AG08395 (cell line): ENCODE data around the gene OS9.
"Not testable (repeated sequence)": the region's sequence is repeated elsewhere in the genome, so short reads cannot be mapped to it uniquely, and the experiment has no call there.

Source experiments
- DNase-seq: peaks from one replicate; pipeline ENCODE4 v3.0.0; 2012; ENCODE audit warnings: mixed read lengths, low spot score

The OS9 gene

DNA sequence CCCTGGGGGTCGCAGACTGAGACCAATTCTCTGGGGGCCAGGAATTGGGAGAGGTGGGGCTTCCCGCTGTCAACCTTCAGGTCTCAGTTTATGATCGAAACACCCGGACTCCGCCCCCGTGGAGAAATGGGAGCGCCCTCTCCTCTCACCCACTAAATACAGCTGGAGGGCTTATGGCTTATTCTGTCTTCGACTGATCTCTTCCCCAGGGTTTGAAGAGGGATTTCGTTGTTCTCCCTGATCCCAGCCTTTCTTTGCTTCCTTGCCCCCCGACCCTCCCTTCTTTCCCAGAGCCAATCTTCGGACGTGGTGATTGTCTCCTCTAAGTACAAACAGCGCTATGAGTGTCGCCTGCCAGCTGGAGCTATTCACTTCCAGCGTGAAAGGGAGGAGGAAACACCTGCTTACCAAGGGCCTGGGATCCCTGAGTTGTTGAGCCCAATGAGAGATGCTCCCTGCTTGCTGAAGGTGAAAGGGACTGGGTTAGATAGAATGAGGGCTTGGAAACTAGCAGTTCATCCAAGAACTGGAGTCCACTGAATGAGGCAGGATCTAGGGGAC is 607 bp downstream of the OS9 start:
- DNase-seq = no peak

DNA sequence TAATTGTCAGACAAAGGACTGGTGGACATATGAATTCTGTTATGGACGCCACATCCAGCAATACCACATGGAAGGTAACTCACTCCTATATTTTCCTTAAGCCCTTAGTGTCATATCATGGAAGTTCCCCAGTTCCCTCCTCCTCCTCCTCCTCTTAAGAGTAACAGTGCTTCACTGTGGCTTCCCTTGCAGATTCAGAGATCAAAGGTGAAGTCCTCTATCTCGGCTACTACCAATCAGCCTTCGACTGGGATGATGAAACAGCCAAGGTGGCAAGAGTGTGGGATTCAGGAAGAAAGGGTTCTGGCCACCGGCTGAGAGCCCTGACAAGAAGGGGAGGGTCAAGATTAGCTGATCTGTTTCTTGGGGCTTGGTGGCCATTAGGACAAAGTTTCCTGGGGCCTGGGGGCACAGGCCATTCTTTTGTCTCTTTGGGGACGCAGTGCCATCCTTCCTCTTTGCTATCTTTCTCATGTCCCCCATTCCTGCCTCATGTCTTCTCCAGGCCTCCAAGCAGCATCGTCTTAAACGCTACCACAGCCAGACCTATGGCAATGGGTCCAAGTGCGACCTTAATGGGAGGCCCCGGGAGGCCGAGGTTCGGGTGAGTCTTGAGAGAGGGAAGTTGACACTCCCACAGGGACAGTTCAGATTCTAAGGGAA is 2.0 kb downstream of the OS9 start:
- no peak for DNase-seq

DNA sequence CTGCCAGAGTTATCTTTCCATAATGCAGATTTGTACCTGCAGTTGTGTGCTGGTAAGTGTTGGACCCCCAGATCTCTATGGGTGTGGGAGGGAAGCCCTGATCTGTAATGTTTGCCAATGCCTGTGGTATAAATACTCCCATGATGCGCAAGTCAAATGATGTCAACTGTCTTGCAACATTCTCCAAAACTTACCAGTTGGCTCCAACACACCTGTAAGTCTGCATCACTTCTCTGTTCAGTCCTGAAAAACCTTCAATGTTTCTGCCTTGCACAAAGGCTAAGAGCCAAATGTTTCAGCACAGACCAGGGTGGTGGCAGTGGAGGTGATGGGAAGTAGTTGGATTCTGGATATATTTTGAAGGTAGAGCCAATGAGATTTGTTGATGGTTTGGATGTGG is 3.1 kb downstream of the OS9 start:
- DNase-seq = no peak

DNA sequence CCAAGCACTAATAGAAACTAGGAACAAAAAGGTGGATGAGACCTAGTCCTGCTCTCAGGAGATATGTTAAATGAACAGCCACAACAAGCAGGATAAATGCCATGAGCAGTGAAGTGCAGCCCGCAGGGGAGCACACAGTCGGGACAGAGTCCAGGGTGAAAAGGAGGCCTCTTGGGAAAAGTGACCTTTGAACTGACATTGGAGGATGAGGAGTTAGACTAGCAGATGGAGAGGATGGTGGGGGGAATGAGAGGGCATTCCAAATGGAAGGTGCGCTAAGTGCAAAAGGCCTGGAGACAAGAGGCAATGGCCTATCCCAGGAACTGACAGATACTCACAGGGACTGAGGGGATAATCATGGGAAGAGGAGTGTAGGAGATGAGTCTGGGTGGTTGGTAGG is 4.5 kb downstream of the OS9 start:
- DNase-seq = no peak

DNA sequence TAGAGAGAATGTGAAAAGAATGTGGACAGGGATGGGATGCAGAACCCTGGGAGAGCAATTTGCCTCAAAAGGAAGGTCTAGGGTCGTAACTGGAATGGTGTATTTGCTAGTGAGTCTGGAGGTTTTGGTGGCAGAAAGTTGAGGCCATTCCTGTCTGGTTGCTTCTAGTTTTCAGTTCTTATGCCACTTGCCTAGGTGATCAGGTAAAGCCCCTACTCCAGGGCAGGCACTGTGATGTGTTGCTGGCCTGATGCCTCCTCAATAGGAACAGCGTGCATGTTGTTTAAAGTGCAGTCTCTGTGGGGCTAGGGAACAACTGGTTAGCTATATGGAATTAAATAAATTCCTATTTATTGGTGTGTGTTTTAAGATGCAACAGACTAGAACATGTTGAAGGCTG is 6.4 kb downstream of the OS9 start:
- no peak for DNase-seq

DNA sequence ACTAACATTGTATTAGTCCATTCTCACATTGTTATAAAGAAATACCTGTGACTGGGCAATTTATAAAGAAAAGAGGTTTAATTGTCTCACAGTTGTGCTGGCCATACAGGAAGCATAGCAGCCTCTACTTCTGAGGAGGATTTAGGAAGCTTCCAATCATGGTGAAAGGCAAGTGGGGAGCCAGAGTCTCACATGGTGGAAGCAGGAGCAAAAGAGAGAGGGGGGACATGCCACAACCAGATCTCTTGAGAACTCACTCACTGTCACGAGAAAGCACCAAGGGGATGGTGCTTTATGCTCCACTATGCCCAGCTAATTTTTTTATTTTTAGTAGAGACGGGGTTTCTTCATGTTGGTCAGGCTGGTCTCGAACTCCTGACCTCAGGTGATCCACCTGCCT is 13.3 kb downstream of the OS9 start:
- no peak for DNase-seq

DNA sequence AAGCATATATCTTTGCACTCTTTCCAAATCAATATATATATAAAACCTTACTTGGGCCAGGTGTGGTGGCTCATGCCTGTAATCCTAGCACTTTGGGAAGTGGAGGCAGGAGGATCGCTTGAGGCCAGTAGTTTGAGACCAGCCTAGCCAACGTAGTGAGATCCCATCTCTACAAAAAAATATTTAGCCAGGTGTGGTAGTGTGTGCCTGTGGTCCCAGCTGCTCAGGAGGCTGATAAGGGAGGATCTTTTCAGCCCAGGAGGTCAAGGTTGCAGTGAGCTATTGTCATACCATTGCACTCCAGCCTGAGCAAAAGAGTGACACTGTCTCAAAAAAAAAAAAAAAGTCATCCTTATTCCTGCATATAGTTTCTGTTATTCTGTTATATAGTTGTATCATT is 14.4 kb downstream of the OS9 start:
- DNase-seq = no peak

DNA sequence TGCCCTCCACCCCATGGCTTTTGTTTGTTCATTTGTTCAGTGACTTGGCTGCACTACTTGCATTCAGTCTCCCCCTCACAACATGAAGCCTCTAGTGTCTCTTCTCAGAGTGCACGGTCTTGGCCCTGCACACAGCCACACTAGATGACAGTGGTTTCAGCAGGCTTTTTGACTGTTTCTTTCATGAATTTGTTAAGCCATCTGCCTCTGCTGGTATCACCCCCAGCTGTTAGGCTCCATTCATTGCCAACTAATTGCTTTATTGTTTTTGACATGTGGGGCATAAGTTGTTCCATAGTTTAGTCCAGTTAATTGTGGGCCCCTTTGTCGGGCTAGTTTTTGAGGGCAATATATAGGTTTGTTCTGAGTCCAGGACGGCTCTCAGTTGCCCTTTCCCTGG is 18.8 kb downstream of the OS9 start:
- no peak for DNase-seq

DNA sequence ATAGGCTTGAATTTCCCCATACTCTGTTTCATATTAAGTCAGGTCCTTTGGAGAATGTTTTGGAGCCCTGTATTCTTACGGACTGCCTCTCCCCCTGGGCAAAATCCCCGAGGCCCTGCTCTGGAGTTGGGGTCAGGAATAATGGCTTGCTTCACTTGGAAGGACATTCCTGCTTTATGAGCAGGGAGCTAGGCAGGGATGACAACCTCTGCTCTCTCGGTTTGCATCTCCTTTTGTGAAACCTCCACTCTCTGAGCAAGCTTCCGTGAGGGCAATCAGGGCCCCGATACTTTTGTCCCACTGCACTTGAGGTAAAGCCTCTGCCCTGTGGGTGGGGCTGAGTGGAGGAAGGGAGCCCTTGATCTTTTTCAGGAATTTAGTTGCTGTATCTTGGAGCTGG is 19.3 kb downstream of the OS9 start:
- DNase-seq = no peak

DNA sequence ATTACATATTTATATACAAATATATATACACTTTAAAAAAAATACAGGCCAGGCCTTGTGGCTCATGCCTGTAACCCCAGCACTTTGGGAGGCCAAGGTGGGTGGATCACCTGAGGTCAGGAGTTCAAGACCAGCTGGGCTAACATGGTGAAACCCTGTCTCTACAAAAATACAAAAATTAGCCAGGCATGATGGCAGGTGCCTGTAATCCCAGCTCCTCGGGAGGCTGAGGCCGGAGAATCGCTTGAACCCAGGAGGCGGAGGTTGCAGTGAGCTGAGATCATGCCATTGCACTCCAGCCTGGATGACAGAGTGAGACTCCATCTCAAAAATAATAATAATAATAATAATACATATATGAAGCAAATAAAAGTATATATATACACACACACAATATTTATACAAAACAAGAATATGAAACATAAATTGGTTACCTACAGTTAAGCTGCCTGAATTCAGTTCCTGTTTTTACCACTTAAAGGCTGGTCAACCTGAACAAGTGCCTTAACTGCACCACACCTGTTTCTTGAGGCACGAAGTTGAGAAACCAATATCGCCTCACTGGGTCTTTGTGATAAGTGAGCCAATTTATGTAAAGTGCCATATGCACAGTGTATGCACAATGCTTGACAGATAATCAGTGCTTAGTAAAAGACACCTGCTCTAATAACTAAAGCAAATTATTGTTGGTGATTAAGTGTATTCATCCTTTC is 21.3 kb downstream of the OS9 start:
- DNase-seq = not testable (repeated sequence)

DNA sequence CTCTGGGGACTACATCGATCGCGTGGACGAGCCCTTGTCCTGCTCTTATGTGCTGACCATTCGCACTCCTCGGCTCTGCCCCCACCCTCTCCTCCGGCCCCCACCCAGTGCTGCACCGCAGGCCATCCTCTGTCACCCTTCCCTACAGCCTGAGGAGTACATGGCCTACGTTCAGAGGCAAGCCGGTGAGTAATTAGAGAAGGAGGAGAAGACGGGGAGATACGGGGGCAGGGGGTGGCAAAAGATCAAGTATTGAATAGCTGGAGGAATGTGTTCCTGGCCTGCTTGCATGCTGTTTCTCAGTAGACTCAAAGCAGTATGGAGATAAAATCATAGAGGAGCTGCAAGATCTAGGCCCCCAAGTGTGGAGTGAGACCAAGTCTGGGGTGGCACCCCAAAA is 21.9 kb downstream of the OS9 start:
- DNase-seq = no peak

DNA sequence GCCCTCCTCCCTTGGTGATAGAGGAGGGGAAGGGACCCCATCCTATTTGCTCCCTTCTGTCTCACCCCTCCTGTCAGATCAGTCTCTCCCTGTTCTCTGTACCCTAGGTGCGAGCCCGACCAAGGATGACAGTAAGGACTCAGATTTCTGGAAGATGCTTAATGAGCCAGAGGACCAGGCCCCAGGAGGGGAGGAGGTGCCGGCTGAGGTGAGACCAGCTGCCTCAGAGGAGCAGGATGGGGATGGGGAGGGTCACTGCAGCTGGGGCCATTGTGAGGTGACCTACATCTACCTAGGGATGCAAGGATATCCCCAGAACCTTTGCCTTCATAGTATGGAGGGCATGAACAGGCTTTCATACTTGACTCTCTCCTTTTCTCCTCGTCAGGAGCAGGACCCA is 22.4 kb downstream of the OS9 start:
- no peak for DNase-seq

DNA sequence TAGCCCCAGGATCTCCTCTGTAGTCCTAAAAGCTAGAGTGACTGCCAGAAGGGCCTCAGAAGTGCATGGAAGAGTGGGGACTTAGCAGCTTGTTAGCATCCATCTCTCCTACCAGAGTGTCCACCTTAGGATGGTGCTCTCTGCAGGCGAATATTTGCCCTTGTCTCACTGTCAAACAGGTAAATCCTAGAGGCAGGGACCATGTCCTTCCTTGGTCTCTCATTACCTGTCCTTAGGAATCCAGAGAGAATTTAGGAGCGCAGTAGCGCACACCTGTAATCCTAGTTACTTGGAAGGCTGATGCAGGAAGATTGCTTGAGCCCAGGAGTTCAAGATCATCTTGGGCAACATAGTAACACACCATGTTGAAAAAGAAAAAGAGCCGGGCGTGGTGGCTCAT is 23.2 kb downstream of the OS9 start:
- no peak for DNase-seq

DNA sequence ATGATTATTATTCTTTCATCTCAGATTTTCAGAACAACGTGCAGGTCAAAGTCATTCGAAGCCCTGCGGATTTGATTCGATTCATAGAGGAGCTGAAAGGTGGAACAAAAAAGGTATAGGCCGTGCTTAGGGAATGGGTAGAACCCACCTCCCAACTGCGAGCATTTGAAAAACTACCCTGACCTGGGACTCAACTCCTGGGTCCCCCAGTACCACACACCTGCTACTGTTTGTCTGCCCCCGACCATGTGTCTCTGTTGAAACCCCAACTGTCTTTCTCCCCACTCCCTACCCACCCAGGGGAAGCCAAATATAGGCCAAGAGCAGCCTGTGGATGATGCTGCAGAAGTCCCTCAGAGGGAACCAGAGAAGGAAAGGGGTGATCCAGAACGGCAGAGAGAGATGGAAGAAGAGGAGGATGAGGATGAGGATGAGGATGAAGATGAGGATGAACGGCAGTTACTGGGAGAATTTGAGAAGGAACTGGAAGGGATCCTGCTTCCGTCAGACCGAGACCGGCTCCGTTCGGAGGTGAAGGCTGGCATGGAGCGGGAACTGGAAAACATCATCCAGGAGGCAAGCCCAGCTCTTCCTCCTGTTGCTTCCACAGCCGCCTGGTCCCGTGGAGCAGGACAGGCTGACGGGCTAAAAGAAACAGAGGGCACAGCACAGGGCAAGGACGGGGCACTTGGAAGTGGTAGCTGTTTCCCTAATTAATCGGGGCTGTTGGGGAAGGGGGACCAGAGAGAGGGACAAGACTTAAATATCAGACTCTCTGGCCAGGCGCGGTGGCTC is 24.1 kb downstream of the OS9 start:
- no peak for DNase-seq

DNA sequence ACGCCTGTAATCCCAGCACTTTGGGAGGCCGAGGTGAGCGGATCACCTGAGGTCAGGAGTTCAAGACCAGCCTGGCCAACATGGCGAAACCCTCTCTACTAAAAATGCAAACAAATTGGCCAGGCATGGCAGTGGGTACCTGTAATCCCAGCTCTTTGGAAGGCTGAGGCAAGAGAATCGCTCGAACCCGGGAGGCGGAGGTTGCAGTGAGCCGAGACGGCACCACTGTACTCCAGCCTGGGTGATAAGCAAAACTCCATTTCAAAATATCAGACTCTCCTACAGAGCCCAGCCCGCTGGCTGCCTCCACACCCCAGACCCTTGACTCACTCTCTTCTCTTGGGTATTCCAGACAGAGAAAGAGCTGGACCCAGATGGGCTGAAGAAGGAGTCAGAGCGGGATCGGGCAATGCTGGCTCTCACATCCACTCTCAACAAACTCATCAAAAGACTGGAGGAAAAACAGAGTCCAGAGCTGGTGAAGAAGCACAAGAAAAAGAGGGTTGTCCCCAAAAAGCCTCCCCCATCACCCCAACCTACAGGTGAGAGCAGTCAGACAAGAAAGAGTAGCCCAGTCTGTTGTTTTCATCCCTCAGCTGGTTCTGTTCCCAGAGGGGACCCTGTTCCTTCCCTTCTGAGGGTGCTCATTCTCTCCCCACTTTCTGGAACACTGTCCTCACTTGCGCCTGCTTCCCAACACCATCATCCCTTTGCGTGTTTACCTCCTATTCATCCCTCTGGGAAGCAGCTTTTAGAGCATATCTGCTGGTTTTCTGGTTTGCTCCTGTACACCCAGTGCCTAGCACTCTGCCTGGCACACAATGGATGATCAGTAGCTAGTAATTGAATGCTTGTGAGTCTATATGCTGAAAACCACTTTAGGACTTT is 25.0 kb downstream of the OS9 start:
- DNase-seq = no peak

DNA sequence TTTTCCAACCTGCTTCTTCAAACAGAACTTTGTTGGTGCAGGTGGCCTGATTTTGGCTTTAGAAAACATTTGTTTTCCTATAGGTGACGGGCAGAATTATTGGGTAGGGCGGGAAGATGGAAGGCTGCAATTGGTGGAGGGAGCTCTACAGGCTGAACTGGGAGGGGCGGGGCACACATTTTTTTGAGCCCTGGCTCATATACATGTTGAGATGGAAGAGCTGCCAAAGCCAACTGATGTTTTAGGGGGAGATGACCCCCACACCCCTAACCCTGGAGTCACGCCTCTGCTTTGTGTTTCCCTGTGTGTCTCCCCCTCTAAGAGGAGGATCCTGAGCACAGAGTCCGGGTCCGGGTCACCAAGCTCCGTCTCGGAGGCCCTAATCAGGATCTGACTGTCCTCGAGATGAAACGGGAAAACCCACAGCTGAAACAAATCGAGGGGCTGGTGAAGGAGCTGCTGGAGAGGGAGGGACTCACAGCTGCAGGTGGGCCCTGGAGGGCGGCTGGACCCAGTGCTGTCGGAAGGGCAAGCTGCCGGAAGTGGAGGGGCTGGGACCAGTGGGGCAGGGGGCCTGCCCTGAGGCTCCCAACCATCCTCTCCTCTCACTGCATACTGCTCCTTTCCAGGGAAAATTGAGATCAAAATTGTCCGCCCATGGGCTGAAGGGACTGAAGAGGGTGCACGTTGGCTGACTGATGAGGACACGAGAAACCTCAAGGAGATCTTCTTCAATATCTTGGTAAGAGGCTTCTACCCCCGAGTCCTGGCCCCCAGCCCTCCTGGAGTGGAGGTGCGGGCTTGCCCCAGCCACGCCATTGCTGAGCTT is 26.1 kb downstream of the OS9 start:
- no peak for DNase-seq

DNA sequence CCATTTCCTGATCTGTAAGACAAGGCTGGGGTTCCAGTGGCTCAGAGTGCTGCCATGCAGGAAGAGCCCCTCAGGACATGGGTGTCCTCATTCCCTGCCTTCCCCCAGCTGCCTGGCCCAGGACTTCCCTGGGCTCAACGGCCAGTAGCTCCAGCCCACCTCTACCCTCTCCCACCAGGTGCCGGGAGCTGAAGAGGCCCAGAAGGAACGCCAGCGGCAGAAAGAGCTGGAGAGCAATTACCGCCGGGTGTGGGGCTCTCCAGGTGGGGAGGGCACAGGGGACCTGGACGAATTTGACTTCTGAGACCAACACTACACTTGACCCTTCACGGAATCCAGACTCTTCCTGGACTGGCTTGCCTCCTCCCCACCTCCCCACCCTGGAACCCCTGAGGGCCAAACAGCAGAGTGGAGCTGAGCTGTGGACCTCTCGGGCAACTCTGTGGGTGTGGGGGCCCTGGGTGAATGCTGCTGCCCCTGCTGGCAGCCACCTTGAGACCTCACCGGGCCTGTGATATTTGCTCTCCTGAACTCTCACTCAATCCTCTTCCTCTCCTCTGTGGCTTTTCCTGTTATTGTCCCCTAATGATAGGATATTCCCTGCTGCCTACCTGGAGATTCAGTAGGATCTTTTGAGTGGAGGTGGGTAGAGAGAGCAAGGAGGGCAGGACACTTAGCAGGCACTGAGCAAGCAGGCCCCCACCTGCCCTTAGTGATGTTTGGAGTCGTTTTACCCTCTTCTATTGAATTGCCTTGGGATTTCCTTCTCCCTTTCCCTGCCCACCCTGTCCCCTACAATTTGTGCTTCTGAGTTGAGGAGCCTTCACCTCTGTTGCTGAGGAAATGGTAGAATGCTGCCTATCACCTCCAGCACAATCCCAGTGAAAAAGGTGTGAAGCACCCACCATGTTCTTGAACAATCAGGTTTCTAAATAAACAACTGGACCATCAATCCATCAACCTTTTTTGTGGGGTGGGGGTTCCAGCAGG is 27.0 kb downstream of the OS9 start:
- DNase-seq = no peak

DNA sequence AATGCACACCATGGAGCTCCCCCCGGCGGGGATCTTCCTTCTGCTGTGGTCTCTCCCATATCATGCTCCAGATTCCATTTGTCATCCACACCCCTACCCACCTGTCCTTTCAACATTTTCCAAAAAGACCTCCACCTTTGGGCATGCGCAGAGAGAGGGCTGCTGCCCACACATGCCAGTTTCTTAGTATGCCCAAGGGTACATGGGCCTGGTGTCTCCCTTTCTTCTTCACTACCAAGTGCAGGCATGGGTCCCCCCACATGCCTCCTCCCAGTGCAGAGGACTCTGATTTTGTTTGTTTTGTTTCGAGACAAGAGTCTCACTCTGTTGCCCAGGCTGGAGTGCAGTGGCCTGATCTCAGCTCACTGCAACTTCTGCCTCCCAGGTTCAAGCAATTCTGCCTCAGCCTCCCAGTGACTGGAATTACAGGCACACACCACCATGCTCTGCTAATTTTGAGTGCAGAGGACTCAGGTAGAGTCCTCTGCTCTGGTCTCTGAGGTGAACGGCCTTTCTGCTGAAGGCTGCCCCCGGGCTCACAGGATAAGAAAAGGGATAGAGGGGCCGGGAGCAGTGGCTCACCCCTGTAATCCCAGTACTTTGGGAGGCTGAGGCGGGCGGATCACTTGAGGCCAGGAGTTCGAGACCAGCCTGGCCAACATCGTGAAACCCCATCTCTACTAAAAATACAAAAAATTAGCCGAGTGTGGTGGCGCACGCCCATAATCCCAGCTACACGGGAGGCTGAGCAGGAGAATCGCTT is 28.1 kb downstream of the OS9 start:
- DNase-seq = not testable (repeated sequence)
